K562 (cell line): Measurements from ENCODE around the gene SDE2. TPM values are rescaled to one million over a fixed set of nuclear protein-coding genes. Genes with fewer than 3 reads are reported as not detected.

Experiments
- ATAC-seq: fragments of 200-7000 bp; cut with Tn5 transposase; 3 replicates; pipeline ENCODE4 v1.9.1; 2020; ENCODE audit warnings: moderate library complexity
- BruUV-seq: library from RNA; stranded (reverse); fragments of 400-500 nt; replicated peaks from 2 replicates; lab custom pipeline; 2021; lab: Mats Ljungman, UMichigan
- CTCF ChIA-PET: fragments of 300-600 bp; formaldehyde crosslinking; extraction: SDS; loops from one replicate; lab custom pipeline; 2021; ENCODE audit warnings: low intra/inter-chr PET ratio; lab: Yijun Ruan, JAX
- POLR2A ChIA-PET: fragments of 300-600, 350-650 bp; sonication (Branson Sonifier 250); formaldehyde crosslinking; extraction: SDS; loops from one replicate; lab custom pipeline; 2021; ENCODE audit warnings: antibody characterized with exemption, inconsistent platforms; lab: Yijun Ruan, JAX
- DNase-seq, 4 experiments: peaks; one replicate each; pipeline versions ENCODE4 v3.0.0 to v3.0.0-alpha.2; 2011 to 2018; ENCODE audit warnings: low spot score in 3 of 4, mixed read lengths in 3 of 4; ENCODE audit errors: extremely low read depth in 1 of 4
- FAIRE-seq: peaks from 2 replicates; lab custom pipeline; 2011; peaks lifted over from hg19 to GRCh38; lab: Jason Lieb, UNC
- H2AFZ ChIP-seq: 2 replicates; pipeline ENCODE4 v1.6.0; 2011; ENCODE audit warnings: low read depth, low read length, control low read depth, inconsistent platforms
- H3K27ac ChIP-seq: fragments of 200-600 bp; 3 replicates; pipeline ENCODE4 v1.8.0; 2011; ENCODE audit warnings: low read depth, mild to moderate bottlenecking, control low read depth, inconsistent platforms, low read length, moderate library complexity, mixed read lengths; ENCODE audit errors: extremely low read depth
- H3K27me3 ChIP-seq, 2 experiments: fragments of 300-600 bp in 1 of 2; 2 replicates in 1 of 2; 3 replicates in 1 of 2; pipeline versions ENCODE4 v1.6.0 to v1.8.0; 2011; ENCODE audit warnings: inconsistent platforms in 2 of 2, low read length in 2 of 2, mild to moderate bottlenecking in 1 of 2, mixed read lengths in 1 of 2, moderate library complexity in 1 of 2; ENCODE audit not compliant: control insufficient read depth in 2 of 2, insufficient read depth in 2 of 2
- H3K36me3 ChIP-seq: fragments of 300-600 bp; 3 replicates; pipeline ENCODE4 v1.8.0; 2011; ENCODE audit warnings: mild to moderate bottlenecking, low read length, inconsistent platforms; ENCODE audit not compliant: control insufficient read depth, insufficient read depth
- H3K4me1 ChIP-seq, 2 experiments: fragments of 200-600 bp in 1 of 2; replicated peaks in 1 of 2; 2 replicates in 1 of 2; 3 replicates in 1 of 2; pipeline versions ENCODE4 v1.5.1 to v1.8.0; 2011; ENCODE audit warnings: inconsistent platforms in 2 of 2, low read length in 2 of 2, mild to moderate bottlenecking in 1 of 2, mixed read lengths in 1 of 2, moderate library complexity in 1 of 2; ENCODE audit not compliant: control insufficient read depth in 2 of 2, insufficient read depth in 2 of 2
- H3K4me2 ChIP-seq: 2 replicates; pipeline ENCODE4 v1.6.1; 2011; ENCODE audit warnings: low read length, control low read depth, inconsistent platforms, mixed read lengths; ENCODE audit not compliant: insufficient read depth
- H3K4me3 ChIP-seq: fragments of 200-600 bp; sonication (generic), shearing (Covaris generic); 2 replicates; pipeline ENCODE4 v1.5.1; 2016; ENCODE audit warnings: control low read depth, inconsistent platforms
- H3K79me2 ChIP-seq: fragments of 200-600 bp; 3 replicates; pipeline ENCODE4 v1.8.0; 2011; ENCODE audit warnings: low read length, inconsistent platforms; ENCODE audit not compliant: control insufficient read depth, insufficient read depth
- H3K9ac ChIP-seq, 2 experiments: 2 replicates each; pipeline versions ENCODE4 v1.6.0 to v1.6.1; 2011; ENCODE audit warnings: low read depth in 2 of 2, low read length in 2 of 2, control low read depth in 1 of 2, inconsistent platforms in 1 of 2, mild to moderate bottlenecking in 1 of 2, mixed read lengths in 1 of 2; ENCODE audit not compliant: insufficient read depth in 1 of 2
- H3K9me1 ChIP-seq: one replicate; pipeline ENCODE4 v1.6.0; 2011; ENCODE audit warnings: inconsistent platforms, mild to moderate bottlenecking, low read length, moderate library complexity; ENCODE audit not compliant: control insufficient read depth, insufficient read depth
- H3K9me3 ChIP-seq: replicated peaks from 2 replicates; pipeline ENCODE4 v1.5.1; 2011; ENCODE audit warnings: low read depth, low read length, inconsistent platforms; ENCODE audit not compliant: control insufficient read depth, insufficient read depth
- H4K20me1 ChIP-seq: replicated peaks from 2 replicates; pipeline ENCODE4 v1.6.1; 2011; ENCODE audit warnings: low read length, inconsistent platforms, mixed read lengths; ENCODE audit not compliant: control insufficient read depth, insufficient read depth
- CHD1 ChIP-seq: fragments of 200-600 bp; sonication (generic); IDR thresholded peaks from one replicate; pipeline ENCODE4 v1.6.1; 2012; ENCODE audit warnings: mild to moderate bottlenecking, moderate library complexity, low read length, inconsistent platforms
- MAFG ChIP-seq: fragments of 450-650 bp; conservative IDR thresholded peaks from 2 replicates; pipeline ENCODE4 v1.6.1; 2016; ENCODE audit warnings: missing genetic modification characterization, missing compliant biosample characterization
- MTA1 ChIP-seq: fragments of 450-650 bp; IDR thresholded peaks from 2 replicates; pipeline ENCODE4 v1.6.1; 2017; ENCODE audit warnings: borderline replicate concordance
- SRF ChIP-seq, 2 experiments: fragments of 250-450, 450-650 bp in 1 of 2; sonication (Bioruptor Pico) in 1 of 2; sonication (generic) in 1 of 2; formaldehyde crosslinking; IDR thresholded peaks; 2 replicates each; pipeline versions ENCODE4 v1.5.0 to v1.5.1; 2020 to 2022; ENCODE audit warnings: mild to moderate bottlenecking in 1 of 2, missing genetic modification reagents in 1 of 2
- TCFL5 ChIP-seq: fragments of 250-450 bp; sonication (Bioruptor Pico); conservative IDR thresholded peaks from 2 replicates; pipeline ENCODE4 v1.6.1; 2021; ENCODE audit warnings: mild to moderate bottlenecking, moderate library complexity, matching md5 sums
- ZNF146 ChIP-seq: IDR thresholded peaks from one replicate; pipeline ENCODE4 v1.6.1; 2018; ENCODE audit warnings: missing compliant biosample characterization; ENCODE audit not compliant: unreplicated experiment
- ZNF778 ChIP-seq: fragments of 450-650 bp; formaldehyde crosslinking; IDR thresholded peaks from 2 replicates; pipeline ENCODE4 v1.4.0; 2020; ENCODE audit warnings: mild to moderate bottlenecking, moderate library complexity
- WGBS: fragments of 100-300 bp; shearing (Covaris generic); methylation state at CpG from one replicate; pipeline ENCODE4 v1.1.6; 2016; ENCODE audit warnings: low coverage, mixed read lengths; ENCODE audit not compliant: insufficient coverage; ENCODE audit errors: missing lambda C conversion rate; 5-methylcytosine and 5-hydroxymethylcytosine counted together
- in situ Hi-C: fragments of 300-500 bp; cut with MboI; formaldehyde crosslinking; loops from 4 replicates; pipeline ENCODE4 v1.15.0; 2018; ENCODE audit warnings: inconsistent platforms, mixed read lengths
- intact Hi-C: fragments of 100-400 bp; cut with micrococcal nuclease; formaldehyde crosslinking; loops from 2 replicates; pipeline ENCODE4 v1.14.2; 2022
- polyA plus RNA-seq, 8 experiments: library from polyadenylated mRNA; depleted of rRNA in 4 of 8; stranded (reverse) in 5 of 8; unstranded in 3 of 8; fragments of >200 nt; fragmentation: Nextera tagmentation in 2 of 8; fragmentation: Illumina TruSeq in 1 of 8; extraction: Ambion mirVana in 2 of 8; extraction: Trizol in 1 of 8; gene quantifications; 2 replicates each; pipeline versions ENCODE4 v1.2.1 to v1.2.3, GENCODE V29; 2011 to 2014; ENCODE audit warnings: inconsistent platforms in 1 of 8, missing spikeins in 1 of 8
- total RNA-seq, 7 experiments: library from RNA; depleted of rRNA in 6 of 7; stranded (reverse); fragments of >200 nt in 6 of 7; fragmentation: Illumina TruSeq in 2 of 7; extraction: Trizol in 2 of 7; gene quantifications; 2 replicates each; pipeline versions ENCODE4 v1.2.1 to v1.2.3, GENCODE V29; 2011 to 2021; ENCODE audit warnings: low replicate concordance in 1 of 7
- TF ChIP-seq, protein P1 (sequence below): sonication (generic); formaldehyde crosslinking; IDR thresholded peaks from 2 replicates; pipeline ENCODE4 v1.8.0; 2022; ENCODE audit warnings: mild to moderate bottlenecking, missing genetic modification reagents
- TF ChIP-seq, protein P2 (sequence below): IDR thresholded peaks from 2 replicates; pipeline ENCODE4 v1.6.1; 2012; ENCODE audit warnings: low read depth, low read length, improper control_type of control experiment, borderline replicate concordance
- TF ChIP-seq, protein P3 (sequence below): fragments of 250-450 bp; sonication (Bioruptor Pico); IDR thresholded peaks from 2 replicates; pipeline ENCODE4 v1.9.0; 2021; ENCODE audit warnings: mild to moderate bottlenecking

SDE2 gene
- total and polyA plus RNA-seq, 9 of the 15 experiments (the other 6 are each of a cell fraction or from before 2014, with no cell fraction given) = 14.3 to 62.3 (median 46.0) TPM

DNA sequence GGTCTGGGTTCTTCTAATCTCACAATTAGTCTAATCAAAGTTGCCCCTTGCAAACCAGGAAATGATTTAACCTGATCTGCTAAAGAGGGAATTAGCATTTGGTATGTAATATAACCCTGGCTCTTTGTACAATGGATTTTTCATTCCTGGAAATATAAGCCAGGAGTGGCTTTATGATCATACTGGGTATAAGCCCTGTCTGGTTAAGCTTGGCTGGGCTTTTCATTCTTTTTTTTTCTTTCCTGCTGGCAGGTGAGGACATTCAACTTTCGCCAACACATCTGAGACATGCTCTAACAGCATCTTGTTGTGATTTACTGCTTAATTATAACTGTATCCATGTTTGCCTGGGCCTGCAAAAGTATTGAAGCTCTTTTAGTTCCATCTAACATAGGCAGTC lies 20.4 kb upstream of the SDE2 start (continued):
- TF ChIP-seq, protein P1, sequence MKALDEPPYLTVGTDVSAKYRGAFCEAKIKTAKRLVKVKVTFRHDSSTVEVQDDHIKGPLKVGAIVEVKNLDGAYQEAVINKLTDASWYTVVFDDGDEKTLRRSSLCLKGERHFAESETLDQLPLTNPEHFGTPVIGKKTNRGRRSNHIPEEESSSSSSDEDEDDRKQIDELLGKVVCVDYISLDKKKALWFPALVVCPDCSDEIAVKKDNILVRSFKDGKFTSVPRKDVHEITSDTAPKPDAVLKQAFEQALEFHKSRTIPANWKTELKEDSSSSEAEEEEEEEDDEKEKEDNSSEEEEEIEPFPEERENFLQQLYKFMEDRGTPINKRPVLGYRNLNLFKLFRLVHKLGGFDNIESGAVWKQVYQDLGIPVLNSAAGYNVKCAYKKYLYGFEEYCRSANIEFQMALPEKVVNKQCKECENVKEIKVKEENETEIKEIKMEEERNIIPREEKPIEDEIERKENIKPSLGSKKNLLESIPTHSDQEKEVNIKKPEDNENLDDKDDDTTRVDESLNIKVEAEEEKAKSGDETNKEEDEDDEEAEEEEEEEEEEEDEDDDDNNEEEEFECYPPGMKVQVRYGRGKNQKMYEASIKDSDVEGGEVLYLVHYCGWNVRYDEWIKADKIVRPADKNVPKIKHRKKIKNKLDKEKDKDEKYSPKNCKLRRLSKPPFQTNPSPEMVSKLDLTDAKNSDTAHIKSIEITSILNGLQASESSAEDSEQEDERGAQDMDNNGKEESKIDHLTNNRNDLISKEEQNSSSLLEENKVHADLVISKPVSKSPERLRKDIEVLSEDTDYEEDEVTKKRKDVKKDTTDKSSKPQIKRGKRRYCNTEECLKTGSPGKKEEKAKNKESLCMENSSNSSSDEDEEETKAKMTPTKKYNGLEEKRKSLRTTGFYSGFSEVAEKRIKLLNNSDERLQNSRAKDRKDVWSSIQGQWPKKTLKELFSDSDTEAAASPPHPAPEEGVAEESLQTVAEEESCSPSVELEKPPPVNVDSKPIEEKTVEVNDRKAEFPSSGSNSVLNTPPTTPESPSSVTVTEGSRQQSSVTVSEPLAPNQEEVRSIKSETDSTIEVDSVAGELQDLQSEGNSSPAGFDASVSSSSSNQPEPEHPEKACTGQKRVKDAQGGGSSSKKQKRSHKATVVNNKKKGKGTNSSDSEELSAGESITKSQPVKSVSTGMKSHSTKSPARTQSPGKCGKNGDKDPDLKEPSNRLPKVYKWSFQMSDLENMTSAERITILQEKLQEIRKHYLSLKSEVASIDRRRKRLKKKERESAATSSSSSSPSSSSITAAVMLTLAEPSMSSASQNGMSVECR = no peak
- TF ChIP-seq ZNF778 (CRISPR knock-in tag) = no peak
- no peak for TF ChIP-seq MTA1
- TF ChIP-seq, protein P2, sequence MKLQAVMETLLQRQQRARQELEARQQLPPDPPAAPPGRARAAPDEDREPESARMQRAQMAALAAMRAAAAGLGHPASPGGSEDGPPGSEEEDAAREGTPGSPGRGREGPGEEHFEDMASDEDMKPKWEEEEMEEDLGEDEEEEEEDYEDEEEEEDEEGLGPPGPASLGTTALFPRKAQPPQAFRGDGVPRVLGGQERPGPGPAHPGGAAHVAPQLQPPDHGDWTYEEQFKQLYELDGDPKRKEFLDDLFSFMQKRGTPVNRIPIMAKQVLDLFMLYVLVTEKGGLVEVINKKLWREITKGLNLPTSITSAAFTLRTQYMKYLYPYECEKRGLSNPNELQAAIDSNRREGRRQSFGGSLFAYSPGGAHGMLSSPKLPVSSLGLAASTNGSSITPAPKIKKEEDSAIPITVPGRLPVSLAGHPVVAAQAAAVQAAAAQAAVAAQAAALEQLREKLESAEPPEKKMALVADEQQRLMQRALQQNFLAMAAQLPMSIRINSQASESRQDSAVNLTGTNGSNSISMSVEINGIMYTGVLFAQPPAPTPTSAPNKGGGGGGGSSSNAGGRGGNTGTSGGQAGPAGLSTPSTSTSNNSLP = no peak

DNA sequence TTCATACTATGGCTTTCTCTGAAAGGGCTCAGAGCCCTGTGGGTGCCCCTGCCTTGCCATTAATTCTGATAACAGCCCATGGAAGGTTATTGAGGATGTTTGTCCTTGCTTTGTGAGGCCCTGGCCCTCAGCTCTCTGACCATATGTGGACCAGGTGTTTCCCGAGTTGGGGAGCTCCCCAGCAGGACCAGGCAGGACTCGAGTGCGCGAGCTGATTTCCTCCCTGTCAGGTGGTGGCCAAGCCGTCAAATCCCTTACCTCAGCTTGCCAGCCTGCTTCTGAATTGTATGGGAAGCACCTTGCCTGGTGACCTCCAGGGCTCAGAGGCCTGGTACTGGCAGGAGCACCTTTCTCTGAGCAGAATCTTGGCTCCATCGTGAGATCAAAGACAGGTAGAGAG lies 17.9 kb upstream of the SDE2 start:
- TF ChIP-seq, protein P3, sequence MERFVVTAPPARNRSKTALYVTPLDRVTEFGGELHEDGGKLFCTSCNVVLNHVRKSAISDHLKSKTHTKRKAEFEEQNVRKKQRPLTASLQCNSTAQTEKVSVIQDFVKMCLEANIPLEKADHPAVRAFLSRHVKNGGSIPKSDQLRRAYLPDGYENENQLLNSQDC = no peak
- no peak for TF ChIP-seq ZNF146 (CRISPR knock-in tag)
- no peak for TF ChIP-seq CHD1
- no peak for TF ChIP-seq MAFG (tag)
- no peak for TF ChIP-seq SRF (CRISPR knock-in tag; IDR thresholded peaks at IDR 0.05)
- TF ChIP-seq TCFL5 = no peak
- ChIA-PET CTCF (no interaction called here), POLR2A (interaction anchor here (1.0 to 1.1 kb wide), 2 partner anchors 13 to 18 kb away, joined by 5 read pairs; partner anchors contain the start of gene SDE2)
- no peaks in the 10 kb centered on the region for H3K9me1 ChIP-seq
- in situ Hi-C loops (no loop called here), intact Hi-C loops (no loop called here)
- H3K9ac ChIP-seq = peak overlapping the region in 1 of 2 experiments; percentile 15; a peak in 1 of 4 replicates
- no peaks in the 10 kb centered on the region for H3K9me3 ChIP-seq
- H3K36me3 ChIP-seq = no peaks in the 10 kb centered on the region
- FAIRE-seq (no peak), ATAC-seq (peak; percentile 15), DNase-seq (no peak)
- H3K4me3 ChIP-seq = no peak overlapping the region
- BruUV-seq = no TSS peak
- H2AFZ ChIP-seq = peak overlapping the region; percentile 83
- no peaks in the 10 kb centered on the region for H3K27me3 ChIP-seq
- H3K27ac ChIP-seq = no peak overlapping the region
- 58% methylated on average over 6 of the region's 6 CpGs for WGBS
- H4K20me1 ChIP-seq = no peaks in the 10 kb centered on the region
- H3K79me2 ChIP-seq = no peaks in the 10 kb centered on the region
- no peak overlapping the region for H3K4me2 ChIP-seq
- H3K4me1 ChIP-seq = peaks cover 2 to 12% of the 10 kb centered on the region in 2 experiments; a peak in 3 of 5 replicates
